ENCODE measurements around the gene AATK. TPM values are rescaled to one million over a fixed set of nuclear protein-coding genes. Genes with fewer than 3 reads are reported as not detected.
"Not testable (repeated sequence)": the region's sequence is repeated elsewhere in the genome, so short reads cannot be mapped to it uniquely, and the experiment has no call there.

AATK gene
- total and polyA plus RNA-seq, 2 donors (not counting 3 experiments of a cell fraction or from before 2014, with no cell fraction given), result 0.69 to 1.00 TPM

- H3K4me1 ChIP-seq (ENCODE audit: control insufficient read depth, extremely low read depth, insufficient read depth, low read length), result peaks cover 5% of the 10 kb centered on the region
- no peaks in the 10 kb centered on the region for H4K20me1 ChIP-seq (replicated peaks; ENCODE audit: control insufficient read depth, extremely low read depth, insufficient read depth, low read length)
- no peak overlapping the region for H3K4me2 ChIP-seq (ENCODE audit: insufficient read depth, low read length)
- H3K4me3 ChIP-seq (replicated peaks in 1 of 3; ENCODE audit: insufficient read depth in 1 of 3, low read depth in 1 of 3, low read length in 3 of 3), result no peak overlapping the region
- DNase-seq (ENCODE audit: low read depth, low spot score) (no peak), FAIRE-seq (no peak)
- no peaks in the 10 kb centered on the region for H3K9me1 ChIP-seq (replicated peaks; ENCODE audit: control insufficient read depth, extremely low read depth, insufficient read depth, low read length)
- H3K36me3 ChIP-seq (ENCODE audit: control insufficient read depth in 2 of 2, extremely low read depth in 1 of 2, insufficient read depth in 2 of 2, low read length in 2 of 2), result no peaks in the 10 kb centered on the region
- no peak for TF ChIP-seq MYC (IDR thresholded peaks at IDR 0.05; ENCODE audit: low read depth, low read length)
- TF ChIP-seq JUN (IDR thresholded peaks at IDR 0.05; ENCODE audit: borderline replicate concordance, insufficient read depth, insufficient read length, low read depth), result no peak
- TF ChIP-seq POLR2AphosphoS5 (IDR thresholded peaks at IDR 0.05; ENCODE audit: insufficient read depth, low read depth, low read length), result no peak
- no peak for TF ChIP-seq CTCF (IDR thresholded peaks at IDR 0.05; ENCODE audit: extremely low read depth in 1 of 2, insufficient read depth in 1 of 2, low read depth in 1 of 2, low read length in 2 of 2)
- TF ChIP-seq POLR2A (IDR thresholded peaks at IDR 0.05; ENCODE audit: low read depth, low read length), result no peak
- no peak for TF ChIP-seq MAX (IDR thresholded peaks at IDR 0.05; ENCODE audit: insufficient read depth, insufficient read length)
- TF ChIP-seq EZH2 (IDR thresholded peaks at IDR 0.05; ENCODE audit: borderline replicate concordance, low read depth, low read length, severe bottlenecking), result no peak
- no peak for TF ChIP-seq GATA2 (IDR thresholded peaks at IDR 0.05; ENCODE audit: insufficient read depth, insufficient read length, low read depth, low read length)
- TF ChIP-seq FOS (IDR thresholded peaks at IDR 0.05; ENCODE audit: borderline replicate concordance, insufficient read depth, low read length), result no peak
- no peak overlapping the region for H3K9ac ChIP-seq (replicated peaks; ENCODE audit: extremely low read depth, insufficient read depth, low read length)
- POLR2A ChIA-PET, result no interaction called here
- H3K79me2 ChIP-seq (ENCODE audit: control insufficient read depth, insufficient read depth, low read length), result no peaks in the 10 kb centered on the region
- peaks cover 0 to 2% of the 10 kb centered on the region in 2 experiments for H3K27me3 ChIP-seq (ENCODE audit: control insufficient read depth in 2 of 2, insufficient read depth in 2 of 2, low read length in 2 of 2)
- BruUV-seq (replicated peaks), result no TSS peak
- no peaks in the 10 kb centered on the region for H3K9me3 ChIP-seq (replicated peaks; ENCODE audit: control insufficient read depth, insufficient read depth, low read length)
- H2AFZ ChIP-seq (ENCODE audit: low read depth, low read length), result no peak overlapping the region
- intact Hi-C loops (cut with micrococcal nuclease), result no loop called here
- dilution Hi-C loops (cut with MboI; ENCODE audit: extremely low pct_ligation_motif_present, low sequenced_read_pairs), result no loop called here
- H3K27ac ChIP-seq (ENCODE audit: insufficient read depth, low read depth, low read length), result no peak overlapping the region
- CTCF ChIA-PET, result interaction anchor here (0.9 kb wide), 1 partner anchor 53 kb away, joined by 6 read pairs; no protein-coding TSS in a partner anchor
Observed at GRCh38 chr17:81147701-81148100, 18.3 kb downstream of the AATK start.

- H3K9ac ChIP-seq (replicated peaks; ENCODE audit: extremely low read depth, insufficient read depth, low read length); H3K9me3 ChIP-seq (replicated peaks; ENCODE audit: control insufficient read depth, insufficient read depth, low read length); POLR2A ChIA-PET; H3K27me3 ChIP-seq (ENCODE audit: control insufficient read depth in 2 of 2, insufficient read depth in 2 of 2, low read length in 2 of 2); intact Hi-C loops (cut with micrococcal nuclease); H4K20me1 ChIP-seq (replicated peaks; ENCODE audit: control insufficient read depth, extremely low read depth, insufficient read depth, low read length); BruUV-seq (replicated peaks); H2AFZ ChIP-seq (ENCODE audit: low read depth, low read length); H3K36me3 ChIP-seq (ENCODE audit: control insufficient read depth in 2 of 2, extremely low read depth in 1 of 2, insufficient read depth in 2 of 2, low read length in 2 of 2); DNase-seq (ENCODE audit: low read depth, low spot score); H3K9me1 ChIP-seq (replicated peaks; ENCODE audit: control insufficient read depth, extremely low read depth, insufficient read depth, low read length); H3K4me1 ChIP-seq (ENCODE audit: control insufficient read depth, extremely low read depth, insufficient read depth, low read length); H3K79me2 ChIP-seq (ENCODE audit: control insufficient read depth, insufficient read depth, low read length); dilution Hi-C loops (cut with MboI; ENCODE audit: extremely low pct_ligation_motif_present, low sequenced_read_pairs); H3K27ac ChIP-seq (ENCODE audit: insufficient read depth, low read depth, low read length); H3K4me2 ChIP-seq (ENCODE audit: insufficient read depth, low read length); H3K4me3 ChIP-seq (replicated peaks in 1 of 3; ENCODE audit: insufficient read depth in 1 of 3, low read depth in 1 of 3, low read length in 3 of 3); FAIRE-seq: not testable (repeated sequence)
- CTCF ChIA-PET, result interaction anchor here (0.6 to 7.0 kb wide), 5 partner anchors 45 to 377 kb away, joined by 3 to 91 read pairs (median 4); no protein-coding TSS in a partner anchor
Observed at GRCh38 chr17:81146208-81146607, 19.8 kb downstream of the AATK start.

All from endothelial cell of umbilical vein (primary cell).